ENCODE results near the gene MMAB.

The MMAB gene

DNA sequence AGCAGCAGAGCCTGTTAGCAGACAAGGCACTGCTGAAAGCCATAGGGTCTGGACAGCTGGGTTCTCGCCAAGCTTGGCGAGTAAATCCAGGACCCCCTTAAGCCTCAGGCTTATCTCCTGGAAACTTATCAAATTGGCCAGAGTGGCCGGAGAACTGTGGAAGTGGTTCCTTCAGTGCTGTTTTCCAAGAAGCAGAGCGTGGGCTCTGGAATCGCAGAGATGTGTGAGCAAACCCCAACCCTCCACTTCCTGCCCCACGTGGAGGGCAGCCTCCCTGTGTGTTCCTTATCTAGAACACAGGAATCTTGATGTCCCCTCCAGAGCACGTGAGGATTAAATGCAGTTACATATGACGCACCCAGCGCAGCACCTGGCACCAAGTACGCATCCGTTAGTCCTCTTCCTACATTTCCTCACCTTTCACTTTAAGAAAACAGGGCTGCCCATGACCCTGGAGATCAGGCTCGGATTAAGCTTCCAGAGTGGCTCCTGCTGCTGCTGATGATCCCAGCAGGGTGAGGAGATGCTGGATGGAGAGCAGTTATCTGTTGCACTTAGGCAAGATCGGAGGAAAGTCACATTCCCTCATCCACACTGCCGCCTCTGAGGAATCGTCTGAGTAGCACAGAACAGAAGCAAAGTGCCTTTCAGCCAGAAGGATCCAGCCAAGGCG lies 35.0 kb downstream of the MMAB start:
- no peak for DNase-seq (ENCODE audit: low read depth in 2 of 2)

GRCh38 chr12:109537136-109537535 lies 36.2 kb downstream of the MMAB start:
- no peak for DNase-seq (ENCODE audit: low read depth in 2 of 2)

GRCh38 chr12:109535863-109536250 lies 37.4 kb downstream of the MMAB start:
- DNase-seq (ENCODE audit: low read depth in 2 of 2), result no peak

DNA sequence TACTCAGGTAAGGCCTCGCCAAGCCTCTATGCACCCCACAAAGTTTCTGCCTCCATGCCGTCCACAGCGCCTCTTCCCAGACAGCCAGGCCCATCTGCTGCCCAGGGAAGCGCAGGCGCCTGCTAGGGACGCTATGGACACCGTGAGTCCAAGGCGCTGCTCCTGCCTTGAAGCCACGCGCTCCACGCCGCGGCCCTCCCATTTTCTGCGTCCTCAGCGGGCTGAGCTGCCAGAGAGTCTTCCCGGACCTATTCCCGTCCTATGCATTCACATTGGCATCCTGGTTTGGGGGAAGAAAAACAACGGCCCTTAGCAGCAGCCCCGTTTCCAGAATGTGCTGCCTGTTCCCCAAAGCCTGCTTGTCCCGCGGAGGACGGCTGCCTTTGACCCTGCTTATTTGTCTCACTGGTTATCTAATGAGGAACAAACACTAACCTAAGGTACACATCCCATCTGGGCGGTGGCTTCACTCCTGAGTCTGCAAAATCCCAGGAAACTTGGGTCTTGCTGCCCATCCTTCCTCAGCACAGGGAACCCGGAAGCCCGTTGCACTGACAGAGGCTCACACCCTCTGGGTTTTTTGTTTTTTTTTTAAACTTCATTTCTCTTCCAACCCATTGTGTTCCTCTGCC lies 38.0 kb downstream of the MMAB start:
- DNase-seq (ENCODE audit: low read depth in 2 of 2), result no peak

DNA sequence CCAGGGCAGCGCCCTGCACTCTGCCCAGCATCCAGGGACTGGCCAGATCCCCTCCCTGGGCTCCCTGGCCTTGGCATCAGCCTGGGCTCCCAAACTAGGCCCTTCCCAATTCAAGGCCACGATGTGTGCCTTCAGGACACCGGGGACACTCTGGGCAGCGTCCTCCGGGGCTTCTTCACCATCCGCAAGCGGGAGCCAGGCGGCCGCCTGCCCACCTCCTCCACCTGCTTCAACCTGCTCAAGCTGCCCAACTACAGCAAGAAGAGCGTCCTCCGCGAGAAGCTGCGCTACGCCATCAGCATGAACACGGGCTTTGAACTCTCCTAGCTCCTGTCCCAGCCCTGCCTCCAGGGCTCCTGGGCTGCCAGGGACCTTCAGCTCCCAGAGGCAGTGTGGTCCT lies 38.8 kb downstream of the MMAB start:
- no peak for DNase-seq (ENCODE audit: low read depth in 2 of 2)

- DNase-seq (ENCODE audit: low read depth in 2 of 2), result no peak
Observed at GRCh38 chr12:109533487-109533740, 39.9 kb downstream of the MMAB start.

DNA sequence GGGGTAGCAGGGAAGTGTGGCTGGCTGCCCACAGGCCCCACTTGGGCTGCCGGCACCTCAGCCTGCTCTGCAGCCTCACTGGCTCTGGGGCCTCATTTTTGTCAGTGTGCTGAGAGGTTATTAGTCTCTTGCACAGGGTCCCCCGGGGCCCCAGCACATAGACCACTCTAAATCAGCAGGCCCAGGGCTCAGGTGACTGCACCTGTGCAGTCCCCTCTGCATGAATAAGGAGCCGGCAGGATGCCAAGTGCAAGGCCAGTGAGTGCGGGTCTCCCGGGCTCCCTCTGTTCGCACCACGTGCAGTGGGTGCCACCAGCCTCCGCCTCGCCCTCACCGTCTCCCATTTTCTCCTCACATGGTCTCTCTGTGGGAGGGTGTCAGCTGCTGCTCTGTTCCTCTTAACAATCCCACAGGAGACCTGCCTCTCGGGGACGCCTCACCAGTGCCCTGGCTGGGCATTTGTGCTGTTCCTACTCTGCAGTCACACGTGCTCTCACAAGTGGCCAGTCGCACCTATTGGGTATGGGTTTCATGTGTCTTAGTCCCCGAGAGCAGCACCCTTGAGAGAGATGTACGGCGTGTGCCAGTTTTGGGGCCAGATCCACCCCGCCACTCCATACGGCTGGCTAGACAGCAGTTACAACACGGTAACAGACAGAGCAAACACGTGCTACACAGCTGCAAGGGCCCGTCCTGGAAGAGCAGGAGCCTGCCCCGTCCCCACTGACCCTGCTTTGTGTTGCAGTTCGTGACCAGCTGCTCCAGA lies 40.4 kb downstream of the MMAB start:
- DNase-seq (ENCODE audit: low read depth in 2 of 2), result no peak

DNA sequence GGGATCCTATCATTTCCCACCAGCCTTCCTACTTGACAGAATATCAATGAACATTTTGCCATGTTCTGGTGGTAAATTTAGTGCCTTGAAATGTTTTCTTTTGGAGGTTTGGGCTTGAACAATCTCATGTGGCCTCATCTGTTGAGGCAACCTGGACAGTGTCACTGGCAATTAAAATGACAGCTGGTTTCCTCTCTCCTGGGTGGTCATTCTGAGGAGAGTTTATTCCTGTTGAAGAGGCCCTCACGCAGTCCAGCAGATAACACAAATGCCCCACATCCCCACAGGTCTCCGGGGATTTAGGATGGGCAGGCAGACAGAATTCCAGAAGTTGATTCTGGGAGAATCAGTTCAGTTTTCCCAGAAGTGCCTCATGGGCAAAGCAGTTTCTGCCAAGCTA lies 41.9 kb downstream of the MMAB start:
- no peak for DNase-seq (ENCODE audit: low read depth in 2 of 2)

DNA sequence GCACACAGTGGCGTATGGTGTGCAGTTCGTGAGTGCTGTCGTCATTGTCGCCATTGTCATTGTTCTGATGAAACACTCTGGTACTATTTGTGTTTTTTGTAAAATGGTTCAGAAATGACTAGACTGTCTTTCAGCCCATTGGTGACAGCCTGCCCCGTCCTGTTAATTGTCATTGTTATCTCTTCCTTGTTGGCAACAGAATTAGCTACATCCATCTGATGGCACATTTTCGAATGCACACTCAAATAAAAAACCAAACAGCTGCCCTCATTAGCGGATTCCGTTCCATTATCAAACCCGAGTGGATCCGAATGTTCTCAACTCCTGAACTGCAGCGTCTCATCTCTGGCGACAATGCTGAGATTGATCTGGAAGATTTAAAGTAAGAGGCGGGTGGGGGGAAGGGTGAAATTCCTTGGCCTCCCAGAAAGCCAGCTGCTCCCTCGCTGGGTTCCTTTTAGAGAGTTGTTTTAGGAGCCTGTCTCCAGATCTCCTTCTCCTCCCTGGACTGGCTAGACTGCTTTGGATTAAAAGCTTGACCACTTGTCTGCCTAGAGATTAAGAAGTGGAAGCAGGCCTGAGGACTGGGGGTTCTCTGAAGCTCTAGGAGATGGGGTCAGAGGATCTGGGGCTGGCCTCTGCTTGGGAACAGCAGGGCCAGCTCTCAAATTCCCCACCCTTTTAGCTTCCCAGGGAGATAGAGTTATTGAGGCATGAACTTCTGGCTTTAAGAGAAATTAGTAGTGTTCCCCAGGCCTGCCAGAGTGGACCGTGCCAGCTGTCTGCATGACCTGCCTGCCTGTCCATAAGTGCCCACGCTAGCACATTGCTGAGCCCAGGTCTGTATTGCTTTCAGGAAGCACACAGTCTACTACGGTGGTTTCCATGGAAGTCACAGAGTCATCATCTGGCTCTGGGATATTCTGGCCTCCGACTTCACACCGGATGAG lies 43.3 kb downstream of the MMAB start:
- DNase-seq (ENCODE audit: low read depth in 2 of 2), result no peak

DNA sequence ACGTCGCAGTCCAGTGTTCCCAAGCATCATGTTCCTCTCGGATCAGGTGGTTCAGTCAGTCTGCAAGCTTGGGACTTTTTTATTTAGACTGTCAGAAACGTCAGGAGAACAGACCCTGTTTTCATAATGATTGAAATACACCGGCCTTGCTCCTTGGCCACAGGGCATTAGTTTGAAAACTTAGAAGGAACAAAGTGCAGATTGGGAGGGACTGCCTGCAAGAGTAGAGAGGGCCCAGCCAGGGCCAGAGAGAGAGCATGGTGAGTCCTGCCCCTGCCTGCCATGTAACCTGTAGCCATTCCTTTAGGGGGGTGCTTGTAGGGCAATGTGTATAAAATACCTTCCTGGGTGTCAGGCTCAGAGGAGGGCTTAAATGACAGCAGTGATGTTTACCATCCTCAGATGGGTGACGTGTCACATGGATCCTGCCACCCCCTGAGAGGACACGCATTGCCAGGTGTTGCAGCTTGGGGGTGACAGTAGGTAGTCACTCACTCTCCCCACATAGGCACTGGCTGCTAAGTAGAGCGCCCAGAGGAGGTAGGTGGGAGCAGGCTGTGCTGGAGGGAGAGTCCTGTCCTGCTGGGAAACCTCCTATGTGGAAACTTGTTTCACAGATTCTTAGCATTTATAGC lies 45.7 kb downstream of the MMAB start:
- no peak for DNase-seq (ENCODE audit: low read depth in 2 of 2)

DNA sequence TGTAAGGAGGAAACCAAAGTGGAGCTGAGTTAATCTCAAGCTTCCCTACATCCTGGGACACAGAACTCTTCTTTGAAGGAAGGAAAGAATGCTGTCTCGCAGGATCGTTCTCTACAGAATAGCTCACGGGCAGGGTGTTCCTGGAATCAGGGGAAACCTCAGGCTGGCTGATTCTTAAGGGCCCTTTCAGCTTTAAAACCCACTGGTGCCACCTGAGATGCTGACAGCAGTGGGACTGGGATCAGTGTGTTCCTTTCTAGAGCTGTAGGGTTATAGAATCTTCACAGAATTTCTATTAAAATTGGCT lies 48.1 kb downstream of the MMAB start:
- no peak for DNase-seq (ENCODE audit: low read depth in 2 of 2)

DNA sequence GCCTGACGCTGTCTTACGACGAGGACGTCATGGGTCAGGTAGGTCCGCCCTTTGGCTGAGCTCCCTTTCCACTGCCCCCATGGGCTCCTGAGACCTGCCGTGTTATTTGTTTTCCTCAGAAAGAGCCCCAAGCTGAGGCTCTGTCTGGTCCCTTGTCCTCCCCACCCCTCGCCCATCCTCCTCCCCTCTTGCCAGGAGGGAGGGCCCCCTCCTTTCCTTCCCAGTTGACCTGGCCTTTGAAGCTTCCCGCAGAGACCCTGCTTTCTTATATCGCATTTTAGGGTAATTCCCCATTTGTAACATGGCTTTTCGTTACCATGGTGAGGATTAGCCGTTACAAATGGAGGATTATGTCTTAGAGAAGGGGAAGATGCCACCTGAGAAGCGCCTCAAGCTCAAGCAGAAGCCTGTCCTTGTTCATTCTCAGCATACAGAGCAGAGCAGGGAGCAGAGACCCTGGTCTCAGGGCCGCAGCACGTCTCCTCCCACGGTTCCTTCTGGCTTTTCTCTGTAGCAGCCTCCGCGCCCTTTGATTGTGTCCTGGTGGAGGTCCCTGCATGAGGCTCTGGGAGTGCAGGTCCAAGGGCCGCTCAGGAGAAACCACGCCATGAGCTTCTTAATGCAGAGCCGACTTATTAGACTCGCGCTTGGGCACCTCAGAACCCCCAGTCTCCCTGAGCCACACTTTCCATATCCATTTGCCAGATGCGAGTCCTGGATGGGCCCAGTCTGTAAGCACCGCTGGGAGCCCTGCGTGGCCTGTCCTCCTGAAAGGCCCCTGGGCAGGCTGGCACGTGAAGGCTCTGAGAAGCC lies 48.6 kb downstream of the MMAB start:
- no peak for DNase-seq (ENCODE audit: low read depth in 2 of 2)

DNA sequence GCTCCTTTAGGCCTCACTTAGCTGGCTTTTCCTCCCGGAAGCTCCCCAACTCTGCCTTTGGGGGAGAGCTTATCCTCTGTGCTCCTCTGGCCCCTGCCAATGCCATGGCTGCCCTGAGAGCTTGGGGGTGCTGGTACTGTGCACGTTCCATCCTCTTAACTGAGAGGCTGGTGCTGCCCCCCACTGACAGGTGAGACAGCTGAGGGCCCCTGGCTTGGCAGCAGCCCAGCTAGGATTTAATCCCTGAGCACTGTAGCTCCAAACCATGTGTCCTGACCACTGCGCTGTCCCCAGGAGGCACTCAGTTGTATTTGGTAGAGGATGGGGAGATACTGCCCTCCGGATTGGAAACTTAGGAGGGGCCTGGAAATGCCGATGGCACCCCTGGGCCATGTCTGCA lies 49.8 kb downstream of the MMAB start:
- DNase-seq (ENCODE audit: low read depth in 2 of 2), result no peak

- no peak for DNase-seq (ENCODE audit: low read depth in 2 of 2)
Observed at GRCh38 chr12:109523071-109523470, 50.2 kb downstream of the MMAB start.

GRCh38 chr12:109521831-109522230 lies 51.5 kb downstream of the MMAB start:
- no peak for DNase-seq (ENCODE audit: low read depth in 2 of 2)

DNA sequence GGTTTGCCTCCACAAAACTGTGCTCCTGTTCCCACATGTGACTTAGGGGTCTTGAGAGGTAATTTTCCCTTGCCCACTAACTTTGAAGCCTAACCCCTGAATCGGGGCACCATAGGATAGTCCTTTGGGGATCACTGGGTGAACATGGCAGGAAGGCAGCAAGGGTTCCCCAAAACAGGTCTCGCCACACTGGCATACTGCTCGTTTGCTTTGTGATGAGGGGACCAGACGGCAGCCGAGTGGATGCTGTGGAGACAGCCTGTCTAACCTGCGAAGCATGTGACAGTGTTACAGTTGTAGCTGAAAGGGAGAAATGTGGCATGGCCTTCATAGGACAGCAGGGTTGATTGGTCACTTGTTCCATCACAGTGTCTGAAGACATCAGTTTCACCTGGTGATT lies 53.5 kb downstream of the MMAB start:
- no peak for DNase-seq (ENCODE audit: low read depth in 2 of 2)

GRCh38 chr12:109518820-109519665 lies 54.3 kb downstream of the MMAB start:
- peak; percentile 2 to 19 for DNase-seq (ENCODE audit: low read depth in 2 of 2)

- no peak for DNase-seq (ENCODE audit: low read depth in 2 of 2)
Observed at GRCh38 chr12:109517619-109518018, 55.7 kb downstream of the MMAB start.

- no peak for DNase-seq (ENCODE audit: low read depth in 2 of 2)
Observed at GRCh38 chr12:109513977-109514376, 59.3 kb downstream of the MMAB start.

DNA sequence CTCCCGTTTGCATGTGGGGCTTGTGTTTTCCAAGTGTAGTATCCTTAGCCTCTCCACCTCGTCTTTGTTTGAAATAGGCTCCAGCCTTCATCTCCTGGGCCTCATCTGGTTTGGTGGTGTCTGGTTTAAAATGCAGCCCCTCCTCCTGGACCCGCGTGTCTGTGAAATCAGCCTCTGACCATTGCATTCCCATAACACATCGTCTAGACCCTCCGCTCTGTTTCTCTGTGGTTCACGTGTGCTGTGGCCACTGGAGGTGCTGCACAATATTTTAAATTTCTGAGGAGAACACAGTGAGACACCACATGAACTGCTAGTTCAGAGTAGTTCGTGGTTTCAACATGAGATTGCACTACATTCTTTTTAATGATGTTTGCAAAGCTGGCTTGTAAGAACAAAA lies 60.3 kb downstream of the MMAB start:
- no peak for DNase-seq (ENCODE audit: low read depth in 2 of 2)

Measured in stimulated activated CD8-positive, alpha-beta memory T cell treated with anti-CD3 and anti-CD28 coated beads, Interleukin-15, amount 100 ng/mL, for 48 hours (primary cell).